Transverse colon (tissue), 4 donors: ENCODE measurements around the gene FAM162A. TPM values are rescaled to one million over a fixed set of nuclear protein-coding genes. Genes with fewer than 3 reads are reported as not detected.

Experiments used
- DNase-seq: peaks from one replicate; pipeline ENCODE4 v3.0.0-alpha.2; 2019
- H3K27ac ChIP-seq, 4 donors: fragments of 200-600 bp; sonication (generic); 2 replicates each; pipeline ENCODE4 v1.5.1; 2016 to 2018; ENCODE audit warnings: inconsistent platforms in 4 of 4
- H3K27me3 ChIP-seq: fragments of 200-600 bp; sonication (generic); 2 replicates; pipeline ENCODE4 v1.5.1; 2017; ENCODE audit warnings: inconsistent platforms
- H3K36me3 ChIP-seq, 4 donors: fragments of 200-600 bp; sonication (generic); 2 replicates each; pipeline ENCODE4 v1.5.1; 2017 to 2019; ENCODE audit warnings: inconsistent platforms in 4 of 4
- H3K4me1 ChIP-seq, 4 donors: fragments of 200-600 bp; sonication (generic); 2 replicates each; pipeline ENCODE4 v1.5.1; 2017 to 2020; ENCODE audit warnings: inconsistent platforms in 4 of 4
- H3K4me3 ChIP-seq, 4 donors: fragments of 200-600 bp; sonication (generic); 1 replicate in 1 of 4; 2 replicates in 3 of 4; pipeline versions ENCODE4 v1.5.1 to v1.6.1; 2017 to 2019; ENCODE audit warnings: inconsistent platforms in 4 of 4
- H3K9me3 ChIP-seq, 2 donors: fragments of 200-600 bp; sonication (generic); 2 replicates each; pipeline ENCODE4 v1.5.1; 2017 to 2019; ENCODE audit warnings: inconsistent platforms in 2 of 2
- CTCF ChIP-seq, 5 experiments: fragments of 200-600 bp in 3 of 5; fragments of 450-650 bp in 2 of 5; sonication (generic) in 3 of 5; IDR thresholded peaks; 1 replicate in 2 of 5; 2 replicates in 3 of 5; pipeline ENCODE4 v1.5.1; 2016 to 2017; ENCODE audit warnings: antibody characterized with exemption in 5 of 5, inconsistent platforms in 3 of 5, mild to moderate bottlenecking in 2 of 5, moderate library complexity in 1 of 5
- EP300 ChIP-seq: sonication (generic); formaldehyde crosslinking; IDR thresholded peaks from one replicate; pipeline ENCODE4 v1.6.1; 2017; ENCODE audit warnings: antibody characterized with exemption, low read depth
- POLR2A ChIP-seq: fragments of 450-650 bp; IDR thresholded peaks from one replicate; pipeline ENCODE4 v1.6.1; 2016; ENCODE audit warnings: antibody characterized with exemption, mild to moderate bottlenecking, moderate library complexity
- POLR2AphosphoS5 ChIP-seq, 3 donors: sonication (generic); formaldehyde crosslinking; IDR thresholded peaks; one replicate each; pipeline ENCODE4 v1.6.1; 2016; ENCODE audit warnings: antibody characterized with exemption in 3 of 3
- WGBS, 2 donors: methylation state at CpG; one replicate each; pipeline ENCODE4 v1.1.5; 2018; ENCODE audit warnings: low coverage in 1 of 2; 5-methylcytosine and 5-hydroxymethylcytosine counted together
- in situ Hi-C, 4 donors: fragments of 200-750 bp; cut with MboI; loops; one replicate each; pipeline versions ENCODE4 v1.15.0 to v1.15.1; 2017; ENCODE audit warnings: low sequenced_read_pairs in 3 of 4, low pct_ligation_motif_present in 1 of 4, low pct_unique_long_range_greater_than_20kb in 1 of 4
- intact Hi-C: fragments of 100-400 bp; cut with DNase I; formaldehyde crosslinking; loops from one replicate; pipeline ENCODE4 v1.15.1; 2023; ENCODE audit warnings: low total_unique reads
- small RNA-seq, 4 donors: library from RNA; depleted of rRNA; stranded (forward); fragments of <200 nt; gene quantifications; one replicate each; pipeline ENCODE3, GENCODE V24; 2016
- total RNA-seq, 4 donors: library from RNA; depleted of rRNA; stranded (reverse); fragments of >200 nt; gene quantifications; one replicate each; pipeline ENCODE4 v1.1.0, GENCODE V29; 2016

Gene FAM162A
- total RNA-seq, 4 donors from 2014 or later: 11.2 to 116 (median 57.6) TPM

GRCh38 chr3:122461806-122462205 lies 77.8 kb downstream of the FAM162A start:
- Histone ChIP-seq H3K27me3 (no peaks in the 10 kb centered on the region), H3K4me1 (no peaks in the 10 kb centered on the region), H3K4me3 (no peak overlapping the region), H3K9me3 (no peaks in the 10 kb centered on the region), H3K36me3 (peaks cover 0 to 53% (median 7%) of the 10 kb centered on the region in 4 donors), H3K27ac (no peak overlapping the region)
- WGBS, 2 donors: 78 to 86% methylated on average over 3 of the region's 3 CpGs
- intact Hi-C loops (no loop called here), in situ Hi-C loops (no loop called here)
- DNase-seq: no peak
- TF ChIP-seq POLR2AphosphoS5 (IDR thresholded peaks at IDR 0.05) (no peak), EP300 (no peak), POLR2A (no peak), CTCF (IDR thresholded peaks at IDR 0.05) (no peak)

Small RNA genes lying within 50 kb of the gene (small RNA-seq; reads per million reads assigned to genes)
- 0 reads per million in 4 donors for gene AC083798.1

Other genes with a start within 250 kb of the FAM162A start
- gene CASR, start 200.5 kb upstream of the FAM162A start, total RNA-seq: 1 to 10 TPM in 1 of 4 donors, under 1 TPM in 1, not detected in 2; 0.37 to 1.4 TPM
- gene CSTA, start 58.9 kb upstream of the FAM162A start, total RNA-seq: 1 to 10 TPM in 1 of 4 donors, not detected in 3; 1.4 TPM
- gene MIX23, start 951 bp upstream of the FAM162A start, total RNA-seq: 10 to 100 TPM in 2 of 4 donors, 1 to 10 TPM in 2; 4.5 to 28.7 (median 10.7) TPM
- gene WDR5B, start 31.9 kb downstream of the FAM162A start, total RNA-seq: 1 to 10 TPM in 3 of 4 donors, not detected in 1; 2.2 to 2.6 (median 2.5) TPM
- 100 to 1,000 TPM in 1 of 4 donors, 10 to 100 TPM in 2, 1 to 10 TPM in 1; 8.6 to 108 (median 30.2) TPM for gene KPNA1, start 130.8 kb downstream of the FAM162A start, total RNA-seq
- gene PARP9, start 180.1 kb downstream of the FAM162A start, total RNA-seq: 10 to 100 TPM; 24.2 to 35.8 (median 29.1) TPM
- gene DTX3L, start 180.2 kb downstream of the FAM162A start, total RNA-seq: 10 to 100 TPM; 22.3 to 32.4 (median 26.7) TPM
- 10 to 100 TPM in 1 of 4 donors, 1 to 10 TPM in 3; 1.2 to 10.3 (median 4.2) TPM for gene PARP15, start 193.5 kb downstream of the FAM162A start, total RNA-seq